H9 (cell line): ENCODE results near the gene TOR1AIP1. TPM values are rescaled to one million over a fixed set of nuclear protein-coding genes. Genes with fewer than 3 reads are reported as not detected.

Source experiments
- DNase-seq: peaks from one replicate; pipeline ENCODE4 v3.0.0-alpha.2; 2017
- H2AFZ ChIP-seq: one replicate; pipeline ENCODE4 v1.6.1; 2013; ENCODE audit warnings: mild to moderate bottlenecking, low read length, control low read depth, moderate library complexity
- H2AK5ac ChIP-seq: 2 replicates; pipeline ENCODE4 v1.6.1; 2013; ENCODE audit warnings: low read length, control low read depth, mixed read lengths; ENCODE audit not compliant: insufficient read length
- H2BK120ac ChIP-seq: one replicate; pipeline ENCODE4 v1.6.1; 2013; ENCODE audit warnings: low read depth, mild to moderate bottlenecking, low read length, control low read depth, inconsistent platforms; ENCODE audit not compliant: poor library complexity, severe bottlenecking
- H2BK12ac ChIP-seq: 2 replicates; pipeline ENCODE4 v1.6.1; 2013; ENCODE audit warnings: low read length, control low read depth, mixed read lengths, low read depth; ENCODE audit not compliant: insufficient read length
- H2BK15ac ChIP-seq: 2 replicates; pipeline ENCODE4 v1.6.1; 2013; ENCODE audit warnings: low read depth, low read length, control low read depth
- H2BK20ac ChIP-seq: one replicate; pipeline ENCODE4 v1.6.1; 2013; ENCODE audit warnings: low read depth, mild to moderate bottlenecking, low read length, control low read depth, inconsistent platforms; ENCODE audit not compliant: poor library complexity, severe bottlenecking
- H2BK5ac ChIP-seq: 2 replicates; pipeline ENCODE4 v1.6.1; 2013; ENCODE audit warnings: low read length, control low read depth, mixed read lengths; ENCODE audit not compliant: insufficient read length
- H3K14ac ChIP-seq: 2 replicates; pipeline ENCODE4 v1.6.1; 2013; ENCODE audit warnings: low read length, control low read depth; ENCODE audit not compliant: insufficient read depth
- H3K18ac ChIP-seq: 2 replicates; pipeline ENCODE4 v1.6.1; 2013; ENCODE audit warnings: low read depth, mild to moderate bottlenecking, mixed read lengths, low read length, control low read depth; ENCODE audit not compliant: insufficient read length
- H3K23ac ChIP-seq: 2 replicates; pipeline ENCODE4 v1.6.1; 2013; ENCODE audit warnings: low read length, control low read depth, mixed read lengths, low read depth; ENCODE audit not compliant: insufficient read length
- H3K23me2 ChIP-seq: 2 replicates; pipeline ENCODE4 v1.6.1; 2013; ENCODE audit warnings: low read depth, mild to moderate bottlenecking, mixed read lengths, low read length, control low read depth; ENCODE audit not compliant: insufficient read length, poor library complexity, severe bottlenecking
- H3K27ac ChIP-seq: 2 replicates; pipeline ENCODE4 v1.5.1; 2013; ENCODE audit warnings: low read length, control low read depth, mixed read lengths, low read depth; ENCODE audit not compliant: insufficient read length
- H3K27me3 ChIP-seq: 2 replicates; pipeline ENCODE4 v1.6.1; 2013; ENCODE audit warnings: low read length, control low read depth, inconsistent platforms; ENCODE audit not compliant: insufficient read depth
- H3K4ac ChIP-seq: 2 replicates; pipeline ENCODE4 v1.6.1; 2013; ENCODE audit warnings: low read depth, mild to moderate bottlenecking, control low read depth, inconsistent platforms, low read length, moderate library complexity
- H3K4me1 ChIP-seq: 2 replicates; pipeline ENCODE4 v1.6.1; 2013; ENCODE audit warnings: low read length, control low read depth, inconsistent platforms; ENCODE audit not compliant: insufficient read depth
- H3K4me2 ChIP-seq: 2 replicates; pipeline ENCODE4 v1.6.1; 2013; ENCODE audit warnings: low read length, control low read depth, mixed read lengths; ENCODE audit not compliant: insufficient read length, insufficient read depth
- H3K56ac ChIP-seq: 2 replicates; pipeline ENCODE4 v1.6.1; 2013; ENCODE audit warnings: low read depth, mild to moderate bottlenecking, mixed read lengths, low read length, control low read depth; ENCODE audit not compliant: insufficient read length
- H3K79me1 ChIP-seq: 2 replicates; pipeline ENCODE4 v1.6.1; 2013; ENCODE audit warnings: low read depth, mild to moderate bottlenecking, moderate library complexity, low read length, control low read depth, inconsistent platforms; ENCODE audit not compliant: insufficient read depth, poor library complexity, severe bottlenecking
- H3K79me2 ChIP-seq: 2 replicates; pipeline ENCODE4 v1.6.1; 2013; ENCODE audit warnings: low read length, control low read depth, inconsistent platforms; ENCODE audit not compliant: insufficient read depth
- H3K9ac ChIP-seq: 2 replicates; pipeline ENCODE4 v1.6.1; 2013; ENCODE audit warnings: low read length, control low read depth, mixed read lengths; ENCODE audit not compliant: insufficient read length; ENCODE audit errors: extremely low read depth
- H3K9me3 ChIP-seq: one replicate; pipeline ENCODE4 v1.6.1; 2013; ENCODE audit warnings: low read depth, low read length, inconsistent platforms; ENCODE audit not compliant: control insufficient read depth
- H3T11ph ChIP-seq: one replicate; pipeline ENCODE4 v1.6.1; 2013; ENCODE audit warnings: mild to moderate bottlenecking, low read length, control low read depth, inconsistent platforms
- H4K20me1 ChIP-seq: one replicate; pipeline ENCODE4 v1.6.1; 2013; ENCODE audit not compliant: control insufficient read depth, insufficient read length, insufficient read depth
- H4K5ac ChIP-seq: 2 replicates; pipeline ENCODE4 v1.6.1; 2013; ENCODE audit warnings: low read depth, mild to moderate bottlenecking, mixed read lengths, low read length, control low read depth; ENCODE audit not compliant: insufficient read length
- H4K8ac ChIP-seq: replicated peaks from 2 replicates; pipeline ENCODE4 v1.6.1; 2013; ENCODE audit warnings: low read length, control low read depth, mixed read lengths, low read depth; ENCODE audit not compliant: insufficient read length
- H4K91ac ChIP-seq: 2 replicates; pipeline ENCODE4 v1.6.1; 2013; ENCODE audit warnings: low read depth, mild to moderate bottlenecking, moderate library complexity, mixed read lengths, low read length, control low read depth; ENCODE audit not compliant: insufficient read length
- H3K27ac Mint-ChIP-seq, 3 experiments: 2 replicates in 2 of 3; 3 replicates in 1 of 3; pipeline ENCODE4 v1.8.0; 2020 to 2021; ENCODE audit warnings: mixed read lengths in 3 of 3, mild to moderate bottlenecking in 1 of 3, moderate library complexity in 1 of 3
- H3K27me3 Mint-ChIP-seq: 2 replicates; pipeline ENCODE4 v1.8.0; 2021; ENCODE audit warnings: low read depth, mild to moderate bottlenecking, moderate library complexity, mixed read lengths
- H3K36me3 Mint-ChIP-seq, 3 experiments: 2 replicates in 2 of 3; 3 replicates in 1 of 3; pipeline ENCODE4 v1.8.0; 2020 to 2021; ENCODE audit warnings: low read depth in 3 of 3, mixed read lengths in 3 of 3; ENCODE audit not compliant: insufficient read depth in 1 of 3
- H3K4me1 Mint-ChIP-seq, 2 experiments: 2 replicates each; pipeline ENCODE4 v1.8.0; 2020; ENCODE audit warnings: mixed read lengths in 2 of 2
- H3K4me3 Mint-ChIP-seq, 2 experiments: 2 replicates in 1 of 2; 3 replicates in 1 of 2; pipeline ENCODE4 v1.8.0; 2020 to 2021; ENCODE audit warnings: mild to moderate bottlenecking in 2 of 2, mixed read lengths in 2 of 2, moderate library complexity in 1 of 2
- H3K9me3 Mint-ChIP-seq, 2 experiments: 2 replicates in 1 of 2; 3 replicates in 1 of 2; pipeline ENCODE4 v1.8.0; 2020; ENCODE audit warnings: mild to moderate bottlenecking in 2 of 2, mixed read lengths in 2 of 2, moderate library complexity in 1 of 2
- WGBS: extraction: QIAGEN DNeasy Blood & Tissue Kit; methylation state at CpG from one replicate; pipeline ENCODE4 v1.1.7; 2013; ENCODE audit warnings: missing lambda C conversion rate, low lambda C conversion rate, mixed read lengths; ENCODE audit not compliant: insufficient read length; ENCODE audit errors: extremely low coverage; 5-methylcytosine and 5-hydroxymethylcytosine counted together
- total RNA-seq: library from RNA; stranded (reverse); gene quantifications from 2 replicates; pipeline ENCODE4 v1.2.1, GENCODE V29; 2021
- TF ChIP-seq, protein P1 (sequence below): fragments of 200-600 bp; sonication (generic); conservative IDR thresholded peaks from 3 replicates; pipeline ENCODE4 v1.8.0; 2021; ENCODE audit warnings: antibody characterized with exemption, mild to moderate bottlenecking

TOR1AIP1 gene
- total RNA-seq, 1 experiment from 2014 or later = 25.5 TPM

DNA sequence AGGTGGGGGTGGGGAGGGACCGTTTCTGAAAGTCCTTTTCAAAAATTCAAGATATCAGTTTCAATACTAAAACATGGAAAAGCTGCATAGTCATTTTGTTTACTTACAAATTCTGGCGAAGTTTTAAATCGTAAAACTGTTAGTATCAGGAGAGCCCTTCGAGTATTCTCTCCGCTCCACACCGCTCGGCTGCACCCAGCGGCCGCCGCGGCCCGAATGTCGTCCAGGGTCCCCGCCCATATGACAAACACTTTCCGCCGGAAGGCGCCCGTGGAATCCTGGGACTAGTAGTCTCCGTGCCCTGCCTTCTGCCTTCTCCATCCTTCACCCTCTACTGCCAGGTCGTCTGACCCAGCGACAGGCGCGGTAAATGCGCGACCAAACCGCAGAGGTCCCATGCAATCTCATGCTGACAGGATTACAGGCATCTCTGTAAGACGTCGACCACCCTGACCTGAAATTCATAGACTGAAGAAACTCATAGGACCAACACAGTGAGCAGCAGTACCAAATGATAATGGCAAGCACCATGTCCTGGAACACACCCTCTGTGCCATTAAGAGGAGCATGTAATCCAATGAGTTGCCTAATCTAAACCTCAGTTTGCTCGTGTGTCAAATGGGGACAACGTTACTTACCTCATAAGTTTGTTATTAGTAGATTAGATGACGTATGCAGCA, 4.4 kb upstream of the TOR1AIP1 start, which contains the start of gene TOR1AIP2:
TSS of gene TOR1AIP2 (minus strand) at position 218 of the 680 bp plus-strand sequence. CDS start 25,138 bp downstream, outside the sequence.
- no peaks in the 10 kb centered on the region; a peak in 1 of 5 replicates for H3K9me3 Mint-ChIP-seq
- H2BK15ac ChIP-seq = no peak within 1 kb of the TSS
- H3K27ac ChIP-seq = no peak within 1 kb of the TSS
- peaks cover 4% of the 10 kb centered on the region for H3K79me1 ChIP-seq
- H3K4ac ChIP-seq = no peak within 1 kb of the TSS
- H3K4me3 Mint-ChIP-seq = peak within 1 kb of the TSS; percentile 88 to 94
- H2BK120ac ChIP-seq = no peak within 1 kb of the TSS
- peak within 1 kb of the TSS; percentile 54 for H3K9ac ChIP-seq
- H4K5ac ChIP-seq = no peak within 1 kb of the TSS
- no peak within 1 kb of the TSS for H4K91ac ChIP-seq
- peak within 1 kb of the TSS; percentile 63 to 94 (median 83); a peak in 5 of 7 replicates for H3K27ac Mint-ChIP-seq
- H3K18ac ChIP-seq = peak within 1 kb of the TSS; percentile 51
- TF ChIP-seq, protein P1, sequence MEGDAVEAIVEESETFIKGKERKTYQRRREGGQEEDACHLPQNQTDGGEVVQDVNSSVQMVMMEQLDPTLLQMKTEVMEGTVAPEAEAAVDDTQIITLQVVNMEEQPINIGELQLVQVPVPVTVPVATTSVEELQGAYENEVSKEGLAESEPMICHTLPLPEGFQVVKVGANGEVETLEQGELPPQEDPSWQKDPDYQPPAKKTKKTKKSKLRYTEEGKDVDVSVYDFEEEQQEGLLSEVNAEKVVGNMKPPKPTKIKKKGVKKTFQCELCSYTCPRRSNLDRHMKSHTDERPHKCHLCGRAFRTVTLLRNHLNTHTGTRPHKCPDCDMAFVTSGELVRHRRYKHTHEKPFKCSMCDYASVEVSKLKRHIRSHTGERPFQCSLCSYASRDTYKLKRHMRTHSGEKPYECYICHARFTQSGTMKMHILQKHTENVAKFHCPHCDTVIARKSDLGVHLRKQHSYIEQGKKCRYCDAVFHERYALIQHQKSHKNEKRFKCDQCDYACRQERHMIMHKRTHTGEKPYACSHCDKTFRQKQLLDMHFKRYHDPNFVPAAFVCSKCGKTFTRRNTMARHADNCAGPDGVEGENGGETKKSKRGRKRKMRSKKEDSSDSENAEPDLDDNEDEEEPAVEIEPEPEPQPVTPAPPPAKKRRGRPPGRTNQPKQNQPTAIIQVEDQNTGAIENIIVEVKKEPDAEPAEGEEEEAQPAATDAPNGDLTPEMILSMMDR = no peak
- H3K14ac ChIP-seq = no peak within 1 kb of the TSS; the same call in 1 of the 2 replicates
- H3K23ac ChIP-seq = no peak within 1 kb of the TSS
- H2BK12ac ChIP-seq = no peak within 1 kb of the TSS
- no peak within 1 kb of the TSS for H4K8ac ChIP-seq
- H3K23me2 ChIP-seq = peaks cover 14% of the 10 kb centered on the region
- no peaks in the 10 kb centered on the region for H4K20me1 ChIP-seq
- no peak within 1 kb of the TSS for H3K56ac ChIP-seq
- no peak within 1 kb of the TSS for H2AK5ac ChIP-seq
- H3K4me2 ChIP-seq = peak within 1 kb of the TSS; percentile 88
- no peaks in the 10 kb centered on the region for H3K4me1 ChIP-seq
- peaks cover 10 to 33% (median 30%) of the 10 kb centered on the region in 3 experiments; a peak in 6 of 7 replicates for H3K36me3 Mint-ChIP-seq
- H3K27me3 Mint-ChIP-seq = no peaks in the 10 kb centered on the region; the same call in 1 of the 2 replicates
- no peaks in the 10 kb centered on the region for H3K27me3 ChIP-seq
- no CpG with 5 or more reads among the region's 31 CpGs for WGBS
- peaks cover 22 to 27% of the 10 kb centered on the region in 2 experiments for H3K4me1 Mint-ChIP-seq
- H3K9me3 ChIP-seq = no peaks in the 10 kb centered on the region
- no peak within 1 kb of the TSS for H2BK5ac ChIP-seq
- peak; percentile 90 for DNase-seq
- H3K79me2 ChIP-seq = peaks cover 10% of the 10 kb centered on the region; the same call in 1 of the 2 replicates
- no peak within 1 kb of the TSS for H3T11ph ChIP-seq
- peak within 1 kb of the TSS; percentile 89 for H2AFZ ChIP-seq
- H2BK20ac ChIP-seq = no peak within 1 kb of the TSS
